K562 (cell line): Measurements from ENCODE around the gene WDR46. TPM values are rescaled to one million over a fixed set of nuclear protein-coding genes. Genes with fewer than 3 reads are reported as not detected.

Experiments
- CTBP1 ChIP-seq: fragments of 450-650 bp; IDR thresholded peaks from 2 replicates; pipeline ENCODE4 v1.6.1; 2016; ENCODE audit warnings: borderline replicate concordance
- polyA plus RNA-seq, 8 experiments: library from polyadenylated mRNA; depleted of rRNA in 4 of 8; stranded (reverse) in 5 of 8; unstranded in 3 of 8; fragments of >200 nt; fragmentation: Nextera tagmentation in 2 of 8; fragmentation: Illumina TruSeq in 1 of 8; extraction: Ambion mirVana in 2 of 8; extraction: Trizol in 1 of 8; gene quantifications; 2 replicates each; pipeline versions ENCODE4 v1.2.1 to v1.2.3, GENCODE V29; 2011 to 2014; ENCODE audit warnings: inconsistent platforms in 1 of 8, missing spikeins in 1 of 8
- total RNA-seq, 7 experiments: library from RNA; depleted of rRNA in 6 of 7; stranded (reverse); fragments of >200 nt in 6 of 7; fragmentation: Illumina TruSeq in 2 of 7; extraction: Trizol in 2 of 7; gene quantifications; 2 replicates each; pipeline versions ENCODE4 v1.2.1 to v1.2.3, GENCODE V29; 2011 to 2021; ENCODE audit warnings: low replicate concordance in 1 of 7
- TF ChIP-seq, protein P1 (sequence below): sonication (generic); formaldehyde crosslinking; IDR thresholded peaks from 2 replicates; pipeline ENCODE4 v1.8.1; 2023; ENCODE audit warnings: mild to moderate bottlenecking, missing genetic modification reagents
- TF ChIP-seq, protein P2 (sequence below): sonication (generic); formaldehyde crosslinking; IDR thresholded peaks from 2 replicates; pipeline ENCODE4 v1.8.1; 2023; ENCODE audit warnings: mild to moderate bottlenecking, missing genetic modification reagents
- TF ChIP-seq, protein P3 (sequence below), 3 experiments: IDR thresholded peaks in 2 of 3; conservative IDR thresholded peaks in 1 of 3; 2 replicates each; pipeline ENCODE4 v1.5.1; 2011 to 2012; ENCODE audit warnings: low read length in 3 of 3, mild to moderate bottlenecking in 3 of 3, control low read depth in 2 of 3, improper control_type of control experiment in 1 of 3, inconsistent platforms in 1 of 3, low read depth in 1 of 3, mixed read lengths in 1 of 3, moderate library complexity in 1 of 3; ENCODE audit not compliant: insufficient read depth in 2 of 3

WDR46 gene
- total and polyA plus RNA-seq, 9 of the 15 experiments (the other 6 are each of a cell fraction or from before 2014, with no cell fraction given): 8.9 to 146 (median 93.1) TPM

DNA sequence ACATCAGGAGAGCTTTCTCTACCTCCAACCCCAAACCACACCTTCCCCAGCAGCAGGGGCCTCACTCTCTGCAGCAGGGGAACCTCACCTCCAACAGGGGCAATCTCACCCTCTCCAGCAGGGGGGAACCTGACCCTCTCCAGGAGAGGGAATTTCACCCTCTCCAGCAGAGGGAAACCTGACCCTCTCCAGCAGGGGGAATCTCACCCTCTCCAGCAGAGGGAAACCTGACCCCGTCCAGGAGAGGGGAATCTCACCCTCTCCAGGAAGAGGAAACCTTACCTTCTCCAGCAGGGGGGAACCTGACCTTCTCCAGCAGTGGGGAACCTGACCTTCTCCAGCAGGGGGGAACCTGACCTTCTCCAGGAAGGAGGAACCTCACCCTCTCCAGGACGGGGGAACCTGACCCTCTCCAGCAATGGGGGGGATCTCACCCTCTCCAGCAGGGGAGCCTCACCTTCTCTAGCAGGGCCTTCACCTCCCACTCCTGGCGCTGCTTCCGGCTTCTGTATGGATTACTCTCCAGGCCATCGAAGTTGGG is 9.0 kb downstream of the WDR46 start (continued):
- TF ChIP-seq CTBP1: peak; percentile 83; the same call in 1 of the 2 replicates
- TF ChIP-seq, protein P1, sequence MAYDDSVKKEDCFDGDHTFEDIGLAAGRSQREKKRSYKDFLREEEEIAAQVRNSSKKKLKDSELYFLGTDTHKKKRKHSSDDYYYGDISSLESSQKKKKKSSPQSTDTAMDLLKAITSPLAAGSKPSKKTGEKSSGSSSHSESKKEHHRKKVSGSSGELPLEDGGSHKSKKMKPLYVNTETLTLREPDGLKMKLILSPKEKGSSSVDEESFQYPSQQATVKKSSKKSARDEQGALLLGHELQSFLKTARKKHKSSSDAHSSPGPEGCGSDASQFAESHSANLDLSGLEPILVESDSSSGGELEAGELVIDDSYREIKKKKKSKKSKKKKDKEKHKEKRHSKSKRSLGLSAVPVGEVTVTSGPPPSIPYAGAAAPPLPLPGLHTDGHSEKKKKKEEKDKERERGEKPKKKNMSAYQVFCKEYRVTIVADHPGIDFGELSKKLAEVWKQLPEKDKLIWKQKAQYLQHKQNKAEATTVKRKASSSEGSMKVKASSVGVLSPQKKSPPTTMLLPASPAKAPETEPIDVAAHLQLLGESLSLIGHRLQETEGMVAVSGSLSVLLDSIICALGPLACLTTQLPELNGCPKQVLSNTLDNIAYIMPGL (CRISPR knock-in tag): 0 out of 2 replicates have a peak, but pooled peaks have one; percentile 66
- TF ChIP-seq, protein P2, sequence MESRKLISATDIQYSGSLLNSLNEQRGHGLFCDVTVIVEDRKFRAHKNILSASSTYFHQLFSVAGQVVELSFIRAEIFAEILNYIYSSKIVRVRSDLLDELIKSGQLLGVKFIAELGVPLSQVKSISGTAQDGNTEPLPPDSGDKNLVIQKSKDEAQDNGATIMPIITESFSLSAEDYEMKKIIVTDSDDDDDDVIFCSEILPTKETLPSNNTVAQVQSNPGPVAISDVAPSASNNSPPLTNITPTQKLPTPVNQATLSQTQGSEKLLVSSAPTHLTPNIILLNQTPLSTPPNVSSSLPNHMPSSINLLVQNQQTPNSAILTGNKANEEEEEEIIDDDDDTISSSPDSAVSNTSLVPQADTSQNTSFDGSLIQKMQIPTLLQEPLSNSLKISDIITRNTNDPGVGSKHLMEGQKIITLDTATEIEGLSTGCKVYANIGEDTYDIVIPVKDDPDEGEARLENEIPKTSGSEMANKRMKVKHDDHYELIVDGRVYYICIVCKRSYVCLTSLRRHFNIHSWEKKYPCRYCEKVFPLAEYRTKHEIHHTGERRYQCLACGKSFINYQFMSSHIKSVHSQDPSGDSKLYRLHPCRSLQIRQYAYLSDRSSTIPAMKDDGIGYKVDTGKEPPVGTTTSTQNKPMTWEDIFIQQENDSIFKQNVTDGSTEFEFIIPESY (CRISPR knock-in tag): peak; percentile 89
- TF ChIP-seq, protein P3, sequence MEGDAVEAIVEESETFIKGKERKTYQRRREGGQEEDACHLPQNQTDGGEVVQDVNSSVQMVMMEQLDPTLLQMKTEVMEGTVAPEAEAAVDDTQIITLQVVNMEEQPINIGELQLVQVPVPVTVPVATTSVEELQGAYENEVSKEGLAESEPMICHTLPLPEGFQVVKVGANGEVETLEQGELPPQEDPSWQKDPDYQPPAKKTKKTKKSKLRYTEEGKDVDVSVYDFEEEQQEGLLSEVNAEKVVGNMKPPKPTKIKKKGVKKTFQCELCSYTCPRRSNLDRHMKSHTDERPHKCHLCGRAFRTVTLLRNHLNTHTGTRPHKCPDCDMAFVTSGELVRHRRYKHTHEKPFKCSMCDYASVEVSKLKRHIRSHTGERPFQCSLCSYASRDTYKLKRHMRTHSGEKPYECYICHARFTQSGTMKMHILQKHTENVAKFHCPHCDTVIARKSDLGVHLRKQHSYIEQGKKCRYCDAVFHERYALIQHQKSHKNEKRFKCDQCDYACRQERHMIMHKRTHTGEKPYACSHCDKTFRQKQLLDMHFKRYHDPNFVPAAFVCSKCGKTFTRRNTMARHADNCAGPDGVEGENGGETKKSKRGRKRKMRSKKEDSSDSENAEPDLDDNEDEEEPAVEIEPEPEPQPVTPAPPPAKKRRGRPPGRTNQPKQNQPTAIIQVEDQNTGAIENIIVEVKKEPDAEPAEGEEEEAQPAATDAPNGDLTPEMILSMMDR (IDR thresholded peaks at IDR 0.05 in 2 of 3, conservative IDR thresholded peaks at IDR 0.05 in 1 of 3; ENCODE audit: insufficient read depth in 2 of 3, low read depth in 1 of 3, low read length in 3 of 3): peak; percentile 99 to 100 (median 100)
